ENCODE data around the gene NKAIN2. TPM values are rescaled to one million over a fixed set of nuclear protein-coding genes. Genes with fewer than 3 reads are reported as not detected.
"Not testable (repeated sequence)": the region's sequence is repeated elsewhere in the genome, so short reads cannot be mapped to it uniquely, and the experiment has no call there.

NKAIN2 gene
- total RNA-seq, 1 donor from 2014 or later = not detected

DNA sequence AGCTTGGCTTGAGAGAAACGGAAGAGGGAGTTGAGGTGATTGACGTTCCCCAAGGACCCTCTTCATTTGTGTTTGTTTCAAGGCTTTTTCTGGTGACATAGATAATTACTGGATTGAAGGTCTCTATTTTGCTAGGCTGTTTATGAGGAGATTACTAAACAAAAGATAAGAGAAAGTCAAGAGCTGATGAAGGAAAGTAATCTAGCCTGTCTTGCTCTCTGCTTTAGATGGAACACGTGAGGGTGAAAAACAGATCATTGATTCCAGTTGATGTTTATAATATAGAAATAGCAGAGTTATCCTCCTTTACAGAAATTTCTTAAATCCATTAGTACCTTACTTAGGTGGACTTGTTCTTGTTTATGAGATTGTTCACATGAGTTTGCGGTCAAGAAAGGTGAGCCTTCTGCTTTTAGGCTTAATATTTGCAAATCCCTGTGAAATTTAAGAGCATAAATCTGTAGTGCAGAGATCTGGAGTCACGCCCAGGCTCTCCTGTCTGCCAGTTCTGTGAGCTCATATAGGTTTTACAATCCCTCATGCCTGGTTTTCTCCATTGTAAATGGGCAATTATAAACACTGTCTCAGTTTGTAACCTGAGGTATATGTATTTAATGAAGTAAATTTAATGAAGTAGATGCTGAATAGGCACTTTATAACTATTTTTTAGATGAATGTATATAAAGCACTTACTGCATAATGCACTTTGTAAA lies 272.8 kb downstream of the NKAIN2 start:
- DNase-seq (ENCODE audit: low read depth in 2 of 2) = no peak

DNA sequence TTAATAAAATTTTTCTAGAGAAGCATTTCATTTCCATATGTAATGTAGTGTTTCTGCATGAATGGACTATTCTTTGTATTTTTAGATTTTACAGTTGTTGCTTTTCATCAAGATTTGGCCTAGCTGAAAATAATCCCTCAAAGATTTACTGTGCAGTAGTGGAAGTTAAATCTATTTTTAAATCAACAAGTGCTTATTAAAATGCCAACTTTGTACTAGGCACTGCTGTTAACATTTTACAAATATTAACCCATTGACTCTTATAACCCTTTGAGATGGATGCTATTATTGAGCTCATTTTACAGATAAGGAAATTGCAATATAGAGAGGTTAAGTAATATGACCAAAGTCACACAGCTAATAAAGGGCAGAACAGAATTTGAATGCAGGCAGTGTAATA lies 274.5 kb downstream of the NKAIN2 start:
- DNase-seq (ENCODE audit: low read depth in 2 of 2) = no peak

GRCh38 chr6:124080483-124080882 lies 276.8 kb downstream of the NKAIN2 start:
- DNase-seq (ENCODE audit: low read depth in 2 of 2) = no peak

- no peak for DNase-seq (ENCODE audit: low read depth in 2 of 2)
Observed at GRCh38 chr6:124090491-124090890, 286.8 kb downstream of the NKAIN2 start.

- no peak for DNase-seq (ENCODE audit: low read depth in 2 of 2)
Observed at GRCh38 chr6:124099520-124099919, 295.9 kb downstream of the NKAIN2 start.

DNA sequence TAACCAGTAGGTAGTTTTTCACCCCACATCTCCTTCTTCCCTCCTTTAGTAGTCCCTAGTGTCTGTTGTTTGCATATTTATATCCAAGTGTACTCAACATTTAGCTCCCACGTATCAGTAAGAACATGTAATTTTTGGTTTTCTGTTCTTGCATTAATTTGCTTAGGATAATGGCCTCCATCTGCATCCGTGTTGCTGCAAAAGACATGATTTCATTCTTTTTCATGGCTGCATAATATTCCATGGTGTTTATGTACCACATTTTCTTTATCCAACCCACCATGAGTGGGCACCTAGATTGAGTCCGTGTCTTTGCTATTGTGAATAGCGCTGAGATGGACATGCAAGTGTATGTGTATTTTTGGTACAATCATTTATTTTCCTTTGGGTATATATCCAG lies 306.8 kb downstream of the NKAIN2 start:
- DNase-seq (ENCODE audit: low read depth in 2 of 2) = no peak

DNA sequence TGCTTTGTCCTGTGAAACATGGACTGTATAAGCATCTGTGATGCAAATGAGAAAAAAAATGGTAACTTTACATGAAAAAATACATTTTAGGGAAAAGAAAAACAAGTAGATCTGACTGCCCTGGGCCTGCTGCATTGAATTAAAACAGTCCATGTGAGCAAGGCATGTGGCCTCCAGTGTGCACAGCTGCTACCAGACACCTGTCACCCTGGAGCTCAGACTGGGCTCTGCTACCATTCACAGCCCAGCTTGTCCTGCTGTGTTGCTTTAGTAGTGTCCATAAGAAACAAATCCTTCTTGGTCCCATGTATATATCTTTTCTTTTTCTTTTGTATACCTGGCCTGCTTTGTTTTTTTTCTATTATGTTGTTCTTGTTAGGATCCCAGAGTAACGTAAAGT lies 315.9 kb downstream of the NKAIN2 start:
- DNase-seq (ENCODE audit: low read depth in 2 of 2) = no peak

DNA sequence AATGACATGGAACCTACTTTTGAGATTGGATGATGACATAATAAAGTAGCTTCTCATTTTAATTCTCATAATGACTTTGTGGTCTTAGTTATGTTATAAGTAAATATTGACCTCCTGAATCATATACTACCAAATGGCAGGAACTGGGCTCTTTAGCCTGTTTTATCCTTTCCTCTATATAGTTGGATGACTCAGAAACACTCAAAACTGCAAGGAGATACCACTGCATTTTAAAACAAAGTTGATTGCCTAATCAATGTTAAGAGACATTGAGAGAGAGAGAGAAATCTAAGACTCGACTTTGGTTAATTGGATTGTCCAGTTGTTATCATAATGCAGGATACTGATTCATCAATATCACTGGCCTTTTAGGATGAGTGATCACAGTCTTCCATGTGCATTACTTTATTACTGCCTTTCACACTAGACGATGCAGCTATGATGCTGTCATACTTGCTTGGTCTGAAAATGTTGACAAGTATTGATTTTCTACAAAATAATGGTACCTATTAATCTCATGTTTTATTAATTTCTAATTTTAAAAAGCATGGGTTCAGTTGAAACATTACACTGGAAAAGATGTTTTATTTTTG lies 320.0 kb downstream of the NKAIN2 start:
- DNase-seq (ENCODE audit: low read depth in 2 of 2) = no peak

GRCh38 chr6:124131259-124131658 lies 327.6 kb downstream of the NKAIN2 start:
- no peak for DNase-seq (ENCODE audit: low read depth in 2 of 2)

- DNase-seq (ENCODE audit: low read depth in 2 of 2) = no peak
Observed at GRCh38 chr6:124131779-124132178, 328.1 kb downstream of the NKAIN2 start.

DNA sequence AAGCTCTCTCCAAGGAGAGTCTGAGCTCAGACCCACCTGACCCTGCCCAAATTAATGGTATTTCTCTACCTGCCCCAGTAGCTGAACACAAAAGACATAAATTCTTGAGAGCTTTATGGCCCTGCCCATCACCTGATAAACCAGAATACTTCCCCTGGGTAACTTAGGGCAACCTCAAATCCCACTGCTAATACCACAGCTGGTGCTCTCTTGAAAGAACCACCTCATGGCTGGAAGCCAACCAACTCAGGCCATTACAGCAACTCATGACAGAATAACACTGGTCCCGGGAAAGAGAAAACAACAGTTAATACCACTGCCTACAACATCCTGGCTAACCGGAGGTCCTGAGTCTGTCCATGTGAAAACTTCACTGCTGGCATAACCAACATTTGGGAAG lies 328.6 kb downstream of the NKAIN2 start:
- DNase-seq (ENCODE audit: low read depth in 2 of 2) = no peak

GRCh38 chr6:124142852-124143251 lies 339.2 kb downstream of the NKAIN2 start:
- no peak for DNase-seq (ENCODE audit: low read depth in 2 of 2)

- DNase-seq (ENCODE audit: low read depth in 2 of 2) = no peak
Observed at GRCh38 chr6:124143435-124143834, 339.8 kb downstream of the NKAIN2 start.

DNA sequence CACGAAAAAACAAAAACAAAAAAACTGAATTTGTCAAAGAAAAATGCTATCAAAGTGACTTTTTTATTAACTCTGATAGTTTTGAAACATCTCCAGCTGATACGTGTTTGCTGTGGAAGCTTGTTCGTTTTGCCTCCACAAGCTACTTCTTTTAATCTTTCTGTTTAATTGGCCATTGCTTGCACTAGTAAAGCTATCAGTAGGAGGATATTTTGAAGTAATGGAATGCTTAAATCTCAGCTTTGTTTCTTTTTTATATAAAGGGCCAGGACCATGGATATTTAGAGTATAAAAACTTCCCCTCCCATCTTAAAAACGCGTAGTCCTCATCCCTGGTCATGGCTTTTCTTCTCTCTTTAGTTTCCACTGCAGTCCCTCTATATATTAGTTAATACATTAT lies 344.0 kb downstream of the NKAIN2 start:
- no peak for DNase-seq (ENCODE audit: low read depth in 2 of 2)

DNA sequence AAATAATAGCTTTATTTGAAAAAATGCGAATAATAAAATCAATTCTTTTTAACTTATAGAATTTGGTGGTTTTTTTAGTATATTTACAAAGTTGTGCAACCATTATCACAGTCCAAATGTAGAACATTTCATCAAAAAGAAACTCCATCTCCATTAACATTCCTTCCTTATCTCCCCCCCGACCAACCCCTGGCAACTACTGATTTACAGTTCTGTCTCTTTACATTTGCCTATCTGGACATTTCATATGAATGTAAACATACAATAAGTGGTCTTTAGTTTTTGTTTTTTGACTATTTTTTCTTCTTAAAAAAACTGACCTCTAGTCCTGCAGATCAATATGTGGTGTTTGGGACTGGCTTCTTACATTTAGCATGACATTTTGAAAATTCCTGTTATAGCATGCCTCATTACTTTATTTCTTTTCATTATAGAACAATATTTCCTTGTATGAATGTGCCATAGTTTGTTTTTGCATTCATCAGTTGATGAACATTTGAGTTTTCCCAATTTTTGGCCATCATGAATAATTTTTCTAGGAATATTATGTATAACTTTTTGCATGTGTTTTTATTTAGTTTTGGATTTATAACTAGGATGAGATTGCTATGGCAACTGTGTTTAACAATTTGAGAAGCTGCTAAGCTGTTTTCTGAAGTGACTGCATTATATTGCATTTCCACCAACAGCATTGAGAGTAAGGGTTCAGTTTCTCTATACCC lies 344.7 kb downstream of the NKAIN2 start:
- DNase-seq (ENCODE audit: low read depth in 2 of 2) = no peak

- no peak for DNase-seq (ENCODE audit: low read depth in 2 of 2)
Observed at GRCh38 chr6:124149646-124150045, 346.0 kb downstream of the NKAIN2 start.

DNA sequence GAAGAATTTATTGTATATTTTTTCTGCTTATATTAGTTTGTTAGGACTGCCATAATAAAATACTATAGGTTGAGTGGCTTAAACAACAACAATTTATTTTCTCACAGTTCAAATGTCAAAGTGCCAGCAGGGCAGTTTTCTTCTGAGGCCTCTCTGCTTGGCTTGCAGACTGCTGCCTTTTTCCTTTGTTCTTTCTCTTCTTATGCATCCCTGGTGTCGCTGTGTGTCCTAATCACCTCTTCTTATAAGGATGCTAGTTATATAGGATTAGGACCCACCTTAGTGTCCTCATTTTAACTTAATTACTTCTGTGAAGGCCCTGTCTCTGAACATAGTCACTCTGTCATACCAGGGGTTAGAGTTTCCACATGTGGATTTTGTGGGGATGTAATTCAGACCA lies 354.4 kb downstream of the NKAIN2 start:
- no peak for DNase-seq (ENCODE audit: low read depth in 2 of 2)

DNA sequence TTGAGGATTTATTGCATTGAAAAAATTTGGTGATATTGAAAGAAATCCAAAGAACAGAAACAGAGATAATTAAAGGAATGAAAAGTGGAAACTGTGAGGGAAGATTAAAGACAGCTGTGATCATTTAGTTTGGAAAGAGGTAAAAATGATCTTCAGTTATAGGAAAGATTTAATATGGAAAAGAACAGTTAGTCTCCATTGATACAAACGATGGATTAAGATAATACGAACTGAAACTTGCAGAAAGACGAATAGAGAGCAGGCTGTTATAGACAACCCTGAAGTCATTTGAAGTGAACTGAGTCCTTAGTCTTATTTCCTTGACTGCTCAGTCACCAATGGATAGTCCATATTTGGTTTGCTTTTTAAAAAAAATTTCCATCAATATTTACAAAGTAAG lies 360.0 kb downstream of the NKAIN2 start:
- DNase-seq (ENCODE audit: low read depth in 2 of 2) = no peak

GRCh38 chr6:124164343-124164742 lies 360.7 kb downstream of the NKAIN2 start:
- DNase-seq (ENCODE audit: low read depth in 2 of 2) = no peak

- DNase-seq (ENCODE audit: low read depth in 2 of 2) = not testable (repeated sequence)
Observed at GRCh38 chr6:124167249-124167648, 363.6 kb downstream of the NKAIN2 start.

DNA sequence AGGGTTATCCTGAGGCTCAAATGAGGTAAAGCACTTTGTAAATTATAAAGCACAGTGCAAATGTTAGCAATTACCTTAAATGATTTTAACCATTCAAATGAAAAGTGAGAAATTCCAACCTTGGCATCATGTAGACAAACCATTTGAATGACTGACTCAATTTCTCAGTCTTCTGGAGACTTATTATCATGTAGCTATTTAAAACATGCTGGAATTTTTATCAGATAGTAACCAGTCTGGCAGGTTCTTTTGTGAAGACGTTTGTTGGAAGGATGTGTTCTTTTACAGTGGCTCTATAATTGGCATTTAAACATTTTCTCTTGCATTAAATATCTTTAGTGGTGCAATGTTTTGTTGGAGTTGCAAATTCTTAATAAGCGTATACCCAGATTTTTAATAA lies 386.6 kb downstream of the NKAIN2 start:
- no peak for DNase-seq (ENCODE audit: low read depth in 2 of 2)

DNA sequence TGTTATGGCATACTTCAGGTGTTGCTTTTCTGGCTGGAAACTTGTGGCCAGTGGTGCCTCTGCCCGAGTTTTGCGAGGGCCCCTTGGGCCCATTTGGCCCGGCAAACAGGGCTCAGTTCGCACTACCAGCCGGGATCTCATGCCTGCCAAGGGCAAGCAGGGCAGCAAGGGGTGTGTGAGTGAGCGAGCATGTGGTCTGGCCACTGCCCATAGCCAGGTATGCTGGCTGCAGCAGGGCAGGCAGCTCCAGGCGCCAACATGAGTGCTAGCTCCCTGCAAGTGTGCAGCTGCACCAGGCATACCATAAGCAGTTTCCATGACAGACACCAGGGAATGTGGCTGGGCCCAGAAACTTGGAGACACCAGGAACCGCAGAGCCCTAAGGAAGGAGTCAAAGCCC lies 389.5 kb downstream of the NKAIN2 start:
- DNase-seq (ENCODE audit: low read depth in 2 of 2) = no peak

- DNase-seq (ENCODE audit: low read depth in 2 of 2) = no peak
Observed at GRCh38 chr6:124197148-124197547, 393.5 kb downstream of the NKAIN2 start.

All from lung microvascular endothelial cell (primary cell).